AG04449 (cell line): ENCODE results near the gene PLCB3.

Experiments used
- CTCF ChIA-PET: fragments of 350-600 bp; formaldehyde crosslinking; extraction: SDS; loops from one replicate; lab custom pipeline; 2021; ENCODE audit warnings: antibody characterized with exemption; lab: Yijun Ruan, JAX
- POLR2A ChIA-PET: fragments of 400-600, 350-600 bp; formaldehyde crosslinking; extraction: SDS; loops from one replicate; lab custom pipeline; 2020; ENCODE audit warnings: antibody characterized with exemption, inconsistent platforms; lab: Yijun Ruan, JAX
- DNase-seq: peaks from one replicate; pipeline ENCODE4 v3.0.0-alpha.2; 2010; ENCODE audit warnings: low read depth, low spot score
- H3K4me3 ChIP-seq: 2 replicates; pipeline ENCODE4 v1.5.1; 2011; ENCODE audit warnings: low read depth, mild to moderate bottlenecking, control low read depth, low read length
- CTCF ChIP-seq: IDR thresholded peaks from one replicate; pipeline ENCODE4 v1.5.1; 2011; ENCODE audit warnings: mild to moderate bottlenecking, moderate library complexity, low read length, control low read depth, inconsistent platforms; ENCODE audit not compliant: insufficient read depth; ENCODE audit errors: missing control alignments

PLCB3 gene

GRCh38 chr11:64227405-64227956, 23.8 kb upstream of the PLCB3 start:
- no peak for TF ChIP-seq CTCF
- POLR2A ChIA-PET, result interaction anchor here (2.5 kb wide), 1 partner anchor 14 kb away, joined by 20 read pairs; the partner anchor contains the start of gene FKBP2
- DNase-seq, result no peak
- CTCF ChIA-PET, result interaction anchor here (1.5 to 5.2 kb wide), 5 partner anchors 20 to 76 kb away, joined by 4 to 56 read pairs (median 9); partner anchors contain the start of gene FERMT3
- peak overlapping the region; percentile 91 for H3K4me3 ChIP-seq

GRCh38 chr11:64229090-64229743, 22.1 kb upstream of the PLCB3 start:
- no peak for DNase-seq
- ChIA-PET POLR2A (interaction anchor here (1.0 kb wide), 1 partner anchor 44 kb away, joined by 3 read pairs; the partner anchor contains the start of gene STIP1), CTCF (interaction anchor here (3.2 kb wide), 1 partner anchor 25 kb away, joined by 10 read pairs; no protein-coding TSS in a partner anchor)
- no peak overlapping the region for H3K4me3 ChIP-seq
- TF ChIP-seq CTCF, result no peak

GRCh38 chr11:64229744-64230170, 21.6 kb upstream of the PLCB3 start:
- CTCF ChIA-PET, result interaction anchor here (3.2 kb wide), 1 partner anchor 25 kb away, joined by 10 read pairs; no protein-coding TSS in a partner anchor
- TF ChIP-seq CTCF, result no peak
- no peak for DNase-seq
- peak overlapping the region; percentile 81 for H3K4me3 ChIP-seq
- POLR2A ChIA-PET, result interaction anchor here (0.6 to 1.0 kb wide), 2 partner anchors 15 to 44 kb away, joined by 3 to 5 read pairs; partner anchors contain the start of gene STIP1

GRCh38 chr11:64230171-64230984, 21.0 kb upstream of the PLCB3 start, which contains the start of gene DNAJC4:
DNAJC4 (plus strand) TSS chr11:64230548; CDS start chr11:64230855, 307 bp downstream.
- H3K4me3 ChIP-seq, result peak within 1 kb of the TSS; percentile 81
- DNase-seq, result no peak
- POLR2A ChIA-PET, result interaction anchor here (0.6 to 1.0 kb wide), 2 partner anchors 15 to 45 kb away, joined by 3 to 5 read pairs; partner anchors contain the start of gene STIP1
- TF ChIP-seq CTCF, result no peak
- CTCF ChIA-PET, result interaction anchor here (2.0 to 3.2 kb wide), 2 partner anchors 26 to 72 kb away, joined by 7 to 10 read pairs; no protein-coding TSS in a partner anchor

- CTCF ChIA-PET, result interaction anchor here (1.1 to 3.2 kb wide), 3 partner anchors 25 to 71 kb away, joined by 3 to 10 read pairs (median 7); partner anchors contain the start of gene FERMT3
- POLR2A ChIA-PET, result no interaction called here
- no peak for TF ChIP-seq CTCF
- H3K4me3 ChIP-seq, result peak overlapping the region; percentile 81
- DNase-seq, result no peak
Observed at GRCh38 chr11:64230985-64231365, 20.4 kb upstream of the PLCB3 start.
